ENCODE measurements around the gene ADGRL1. TPM values are rescaled to one million over a fixed set of nuclear protein-coding genes. Genes with fewer than 3 reads are reported as not detected.

The ADGRL1 gene
- total and polyA plus RNA-seq, 7 donors, result 3.0 to 37.5 (median 12.5) TPM

- no peak overlapping the region for H3K27ac ChIP-seq
- TF ChIP-seq EP300 (IDR thresholded peaks at IDR 0.05) (no peak), POLR2AphosphoS5 (IDR thresholded peaks at IDR 0.05) (no peak)
- DNase-seq, result peak; percentile 61
- no peaks in the 10 kb centered on the region for H3K27me3 ChIP-seq
- WGBS, 2 donors, result 97% methylated on average over 38 of the region's 38 CpGs
- H3K9me3 ChIP-seq, result no peaks in the 10 kb centered on the region
- peaks cover 2 to 40% (median 12%) of the 10 kb centered on the region in 4 donors for H3K36me3 ChIP-seq
- no peak overlapping the region for H3K4me3 ChIP-seq
- H3K4me1 ChIP-seq, result peaks cover 0 to 6% (median 0%) of the 10 kb centered on the region in 4 donors
- intact Hi-C loops (cut with DNase I), result no loop called here
These were observed 43.1 kb downstream of the ADGRL1 start for GRCh38 chr19:14162871-14163297.

GRCh38 chr19:14161305-14161704, 44.7 kb downstream of the ADGRL1 start:
- no peak overlapping the region for H3K4me3 ChIP-seq
- H3K36me3 ChIP-seq, result peaks cover 16 to 56% (median 27%) of the 10 kb centered on the region in 4 donors
- H3K9me3 ChIP-seq, result no peaks in the 10 kb centered on the region
- H3K4me1 ChIP-seq, result no peaks in the 10 kb centered on the region
- DNase-seq, result no peak
- intact Hi-C loops (cut with DNase I), result no loop called here
- 89 to 92% methylated on average over 19 of the region's 19 CpGs for WGBS, 2 donors
- TF ChIP-seq EP300 (IDR thresholded peaks at IDR 0.05) (no peak), POLR2A (IDR thresholded peaks at IDR 0.05) (no peak), POLR2AphosphoS5 (IDR thresholded peaks at IDR 0.05) (no peak), CTCF (IDR thresholded peaks at IDR 0.05) (no peak)
- no peaks in the 10 kb centered on the region for H3K27me3 ChIP-seq
- H3K27ac ChIP-seq, result no peak overlapping the region

- DNase-seq, result no peak
- no peaks in the 10 kb centered on the region for H3K4me1 ChIP-seq
- H3K27ac ChIP-seq, result no peak overlapping the region
- TF ChIP-seq POLR2A (IDR thresholded peaks at IDR 0.05), result no peak
- TF ChIP-seq CTCF (IDR thresholded peaks at IDR 0.05), result no peak
- TF ChIP-seq POLR2AphosphoS5 (IDR thresholded peaks at IDR 0.05), result no peak
- TF ChIP-seq EP300 (IDR thresholded peaks at IDR 0.05), result no peak
- no peaks in the 10 kb centered on the region for H3K27me3 ChIP-seq
- intact Hi-C loops (cut with DNase I), result no loop called here
- no peaks in the 10 kb centered on the region for H3K9me3 ChIP-seq
- peaks cover 27 to 67% (median 36%) of the 10 kb centered on the region in 4 donors for H3K36me3 ChIP-seq
- no peak overlapping the region for H3K4me3 ChIP-seq
- 89 to 91% methylated on average over 25 of the region's 25 CpGs for WGBS, 2 donors
These were observed 45.8 kb downstream of the ADGRL1 start for GRCh38 chr19:14160017-14160703.

- no peaks in the 10 kb centered on the region for H3K9me3 ChIP-seq
- H3K4me1 ChIP-seq, result no peaks in the 10 kb centered on the region
- WGBS, 2 donors, result 78% methylated on average over 12 of the region's 12 CpGs
- peaks cover 31 to 78% (median 43%) of the 10 kb centered on the region in 4 donors for H3K36me3 ChIP-seq
- H3K27ac ChIP-seq, result no peak overlapping the region
- peak; percentile 51 for DNase-seq
- no peak for TF ChIP-seq EP300 (IDR thresholded peaks at IDR 0.05)
- no peak for TF ChIP-seq POLR2AphosphoS5 (IDR thresholded peaks at IDR 0.05)
- no peak for TF ChIP-seq POLR2A (IDR thresholded peaks at IDR 0.05)
- TF ChIP-seq CTCF (IDR thresholded peaks at IDR 0.05), result no peak
- no peaks in the 10 kb centered on the region for H3K27me3 ChIP-seq
- H3K4me3 ChIP-seq, result no peak overlapping the region
- intact Hi-C loops (cut with DNase I), result no loop called here
These were observed 46.9 kb downstream of the ADGRL1 start for GRCh38 chr19:14159059-14159458.

GRCh38 chr19:14158276-14159023, 47.5 kb downstream of the ADGRL1 start:
- Histone ChIP-seq H3K36me3 (peaks cover 31 to 84% (median 43%) of the 10 kb centered on the region in 4 donors), H3K4me3 (no peak overlapping the region), H3K27me3 (no peaks in the 10 kb centered on the region), H3K9me3 (no peaks in the 10 kb centered on the region), H3K27ac (no peak overlapping the region), H3K4me1 (no peaks in the 10 kb centered on the region)
- WGBS, 2 donors, result 93 to 94% methylated on average over 16 of the region's 16 CpGs
- intact Hi-C loops (cut with DNase I), result no loop called here
- DNase-seq, result peak; percentile 60
- TF ChIP-seq POLR2A (IDR thresholded peaks at IDR 0.05) (no peak), POLR2AphosphoS5 (IDR thresholded peaks at IDR 0.05) (no peak), EP300 (IDR thresholded peaks at IDR 0.05) (no peak), CTCF (IDR thresholded peaks at IDR 0.05) (no peak)
